ENCODE measurements around the gene PLXDC2. TPM values are rescaled to one million over a fixed set of nuclear protein-coding genes. Genes with fewer than 3 reads are reported as not detected.

The PLXDC2 gene
- total RNA-seq, 1 donor from 2014 or later = 94.1 TPM

- intact Hi-C loops (cut with DNase I) = no loop called here
- H3K9me3 ChIP-seq = no peaks in the 10 kb centered on the region
- TF ChIP-seq, protein P1, sequence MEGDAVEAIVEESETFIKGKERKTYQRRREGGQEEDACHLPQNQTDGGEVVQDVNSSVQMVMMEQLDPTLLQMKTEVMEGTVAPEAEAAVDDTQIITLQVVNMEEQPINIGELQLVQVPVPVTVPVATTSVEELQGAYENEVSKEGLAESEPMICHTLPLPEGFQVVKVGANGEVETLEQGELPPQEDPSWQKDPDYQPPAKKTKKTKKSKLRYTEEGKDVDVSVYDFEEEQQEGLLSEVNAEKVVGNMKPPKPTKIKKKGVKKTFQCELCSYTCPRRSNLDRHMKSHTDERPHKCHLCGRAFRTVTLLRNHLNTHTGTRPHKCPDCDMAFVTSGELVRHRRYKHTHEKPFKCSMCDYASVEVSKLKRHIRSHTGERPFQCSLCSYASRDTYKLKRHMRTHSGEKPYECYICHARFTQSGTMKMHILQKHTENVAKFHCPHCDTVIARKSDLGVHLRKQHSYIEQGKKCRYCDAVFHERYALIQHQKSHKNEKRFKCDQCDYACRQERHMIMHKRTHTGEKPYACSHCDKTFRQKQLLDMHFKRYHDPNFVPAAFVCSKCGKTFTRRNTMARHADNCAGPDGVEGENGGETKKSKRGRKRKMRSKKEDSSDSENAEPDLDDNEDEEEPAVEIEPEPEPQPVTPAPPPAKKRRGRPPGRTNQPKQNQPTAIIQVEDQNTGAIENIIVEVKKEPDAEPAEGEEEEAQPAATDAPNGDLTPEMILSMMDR (IDR thresholded peaks at IDR 0.05) = no peak
- no peak for DNase-seq (ENCODE audit: low spot score in 2 of 2)
- H3K27me3 ChIP-seq = no peaks in the 10 kb centered on the region
- peaks cover 0 to 16% of the 10 kb centered on the region in 2 donors for H3K36me3 ChIP-seq
- H3K4me3 ChIP-seq = no peak overlapping the region
- H3K27ac ChIP-seq = no peak overlapping the region
- no peaks in the 10 kb centered on the region for H3K4me1 ChIP-seq
Observed at GRCh38 chr10:20265146-20265545, 448.9 kb downstream of the PLXDC2 start.

- Histone ChIP-seq H3K36me3 (peaks cover 0 to 6% of the 10 kb centered on the region in 2 donors), H3K27me3 (no peaks in the 10 kb centered on the region), H3K4me1 (no peaks in the 10 kb centered on the region), H3K4me3 (no peak overlapping the region), H3K27ac (no peak overlapping the region), H3K9me3 (no peaks in the 10 kb centered on the region)
- TF ChIP-seq, protein P1 (IDR thresholded peaks at IDR 0.05) = no peak
- DNase-seq (ENCODE audit: low spot score in 2 of 2) = no peak
- intact Hi-C loops (cut with DNase I) = no loop called here
Observed at GRCh38 chr10:20267734-20268133, 451.5 kb downstream of the PLXDC2 start.

DNA sequence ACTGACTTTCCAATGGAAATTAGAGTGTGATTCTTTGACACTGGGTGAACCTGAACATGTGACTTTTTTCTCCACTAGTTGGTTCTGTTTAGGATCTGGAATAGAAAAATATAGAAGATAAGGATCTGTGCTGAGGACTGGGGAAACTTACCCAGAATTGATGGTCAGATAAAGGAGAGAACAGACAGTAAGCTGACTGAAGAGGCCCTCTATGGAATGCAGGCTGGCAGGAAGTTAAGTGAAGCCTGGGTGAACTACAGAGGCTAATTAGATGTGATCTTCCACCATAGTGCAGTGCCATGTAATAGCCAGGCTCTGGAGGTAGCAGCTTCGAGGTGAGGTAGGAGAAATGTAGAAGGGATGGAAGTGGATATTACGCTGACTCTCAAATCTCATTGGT, 455.3 kb downstream of the PLXDC2 start:
- TF ChIP-seq, protein P1 (IDR thresholded peaks at IDR 0.05) = no peak
- H3K9me3 ChIP-seq = no peaks in the 10 kb centered on the region
- no peak for DNase-seq (ENCODE audit: low spot score in 2 of 2)
- no peaks in the 10 kb centered on the region for H3K4me1 ChIP-seq
- intact Hi-C loops (cut with DNase I) = no loop called here
- H3K27me3 ChIP-seq = no peaks in the 10 kb centered on the region
- no peak overlapping the region for H3K27ac ChIP-seq
- H3K4me3 ChIP-seq = no peak overlapping the region
- peaks cover 0 to 5% of the 10 kb centered on the region in 2 donors for H3K36me3 ChIP-seq

DNA sequence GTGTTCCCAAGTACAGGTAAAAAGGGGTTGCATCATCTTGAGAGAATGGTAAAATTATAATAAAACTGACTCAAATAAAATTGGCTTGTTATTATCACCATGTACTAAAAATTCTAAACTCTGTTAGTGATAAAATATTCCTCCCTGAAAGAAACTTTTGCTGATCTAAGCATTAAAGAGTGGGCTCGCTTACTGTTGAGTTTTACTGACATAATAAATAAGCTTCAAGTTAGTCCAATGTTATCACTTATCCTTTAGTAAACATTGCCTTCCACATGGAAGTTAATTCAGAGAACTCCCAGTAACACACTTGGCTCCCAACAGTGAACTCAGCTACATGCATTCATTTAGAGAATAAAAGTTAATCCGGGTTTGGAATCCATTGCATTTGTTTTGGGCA, 456.4 kb downstream of the PLXDC2 start:
- Histone ChIP-seq H3K27me3 (no peaks in the 10 kb centered on the region), H3K27ac (no peak overlapping the region), H3K4me1 (no peaks in the 10 kb centered on the region), H3K36me3 (peaks cover 0 to 5% of the 10 kb centered on the region in 2 donors), H3K4me3 (no peak overlapping the region), H3K9me3 (no peaks in the 10 kb centered on the region)
- intact Hi-C loops (cut with DNase I) = no loop called here
- no peak for DNase-seq (ENCODE audit: low spot score in 2 of 2)
- TF ChIP-seq, protein P1 (IDR thresholded peaks at IDR 0.05) = no peak

DNA sequence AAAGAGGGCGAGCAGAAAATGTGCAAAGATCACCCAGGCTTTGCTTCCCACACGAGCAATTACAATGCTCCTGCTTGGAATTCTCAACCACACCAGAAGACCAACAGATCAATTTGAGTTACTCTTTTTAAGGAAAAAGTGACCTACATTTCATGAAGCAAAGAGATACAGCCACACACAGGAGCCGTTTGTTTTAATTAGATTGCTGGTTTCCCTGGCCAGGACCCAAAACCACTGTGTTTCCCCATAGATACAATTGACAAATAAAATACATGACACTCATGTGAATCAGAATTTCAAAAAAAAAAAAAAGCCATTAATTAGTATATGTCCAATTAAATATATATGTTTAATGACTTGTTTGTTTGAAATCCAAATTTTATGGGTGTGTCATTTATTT, 458.3 kb downstream of the PLXDC2 start:
- TF ChIP-seq, protein P1 (IDR thresholded peaks at IDR 0.05) = no peak
- H3K4me1 ChIP-seq = no peaks in the 10 kb centered on the region
- intact Hi-C loops (cut with DNase I) = no loop called here

More for the DNA sequence above, 458.3 kb downstream of the PLXDC2 start:
- Histone ChIP-seq H3K9me3 (no peaks in the 10 kb centered on the region), H3K4me3 (no peak overlapping the region), H3K27me3 (no peaks in the 10 kb centered on the region), H3K36me3 (peaks cover 0 to 4% of the 10 kb centered on the region in 2 donors), H3K27ac (no peak overlapping the region)
- no peak for DNase-seq (ENCODE audit: low spot score in 2 of 2)
